CD4-positive, alpha-beta T cell (primary cell): ENCODE measurements around the gene RNF181. TPM values are rescaled to one million over a fixed set of nuclear protein-coding genes. Genes with fewer than 3 reads are reported as not detected.
A peak's percentile ranks its signal among the peaks of the same experiment; 100 is the strongest.
"Not testable (repeated sequence)": the region's sequence is repeated elsewhere in the genome, so short reads cannot be mapped to it uniquely, and the experiment has no call there.

Experiments
- ATAC-seq: fragments of 200-7000 bp; cut with Tn5 transposase; one replicate; pipeline ENCODE4 v1.10.0; 2022; ENCODE audit warnings: mild to moderate bottlenecking; ENCODE audit not compliant: poor library complexity
- CTCF ChIA-PET: fragments of 350-600 bp; sonication (Branson Sonifier 250); formaldehyde crosslinking; loops from one replicate; lab custom pipeline; 2021; ENCODE audit warnings: antibody characterized with exemption, inconsistent platforms; lab: Charles Lee
- POLR2A ChIA-PET: fragments of 350-600 bp; sonication (Branson Sonifier 250); formaldehyde crosslinking; loops from one replicate; lab custom pipeline; 2021; ENCODE audit warnings: antibody characterized with exemption, inconsistent platforms; lab: Charles Lee
- DNase-seq, 14 experiments: peaks; one replicate each; pipeline ENCODE4 v3.0.0-alpha.2; 2013 to 2020; ENCODE audit warnings: mixed read lengths in 2 of 14
- H3K27ac ChIP-seq, 2 donors: one replicate each; pipeline versions ENCODE4 v1.5.1 to v1.7.0; 2013; ENCODE audit warnings: low read length in 2 of 2, low read depth in 1 of 2, mild to moderate bottlenecking in 1 of 2
- H3K27me3 ChIP-seq, 2 experiments: 1 replicate in 1 of 2; 2 replicates in 1 of 2; pipeline versions ENCODE4 v1.6.1 to v1.7.0; 2013; ENCODE audit warnings: low read length in 2 of 2, control low read depth in 1 of 2, mild to moderate bottlenecking in 1 of 2, moderate library complexity in 1 of 2; ENCODE audit not compliant: insufficient read depth in 2 of 2, control insufficient read depth in 1 of 2
- H3K36me3 ChIP-seq: one replicate; pipeline ENCODE4 v1.6.1; 2013; ENCODE audit warnings: low read length, control low read depth; ENCODE audit not compliant: insufficient read depth
- H3K4me1 ChIP-seq: one replicate; pipeline ENCODE4 v1.6.1; 2013; ENCODE audit warnings: low read length, control low read depth; ENCODE audit not compliant: insufficient read depth
- H3K4me3 ChIP-seq: one replicate; pipeline ENCODE4 v1.5.1; 2013; ENCODE audit warnings: mild to moderate bottlenecking, low read length, moderate library complexity
- H3K9me3 ChIP-seq, 2 experiments: 1 replicate in 1 of 2; 2 replicates in 1 of 2; pipeline versions ENCODE4 v1.6.1 to v1.7.0; 2013; ENCODE audit warnings: low read length in 2 of 2, mild to moderate bottlenecking in 2 of 2, control low read depth in 1 of 2, moderate library complexity in 1 of 2; ENCODE audit not compliant: control insufficient read depth in 1 of 2, insufficient read depth in 1 of 2
- H3K27ac Mint-ChIP-seq: one replicate; pipeline ENCODE4 v1.8.0; 2020; ENCODE audit warnings: mixed read lengths
- H3K27me3 Mint-ChIP-seq: one replicate; pipeline ENCODE4 v1.8.0; 2021; ENCODE audit warnings: mixed read lengths
- H3K36me3 Mint-ChIP-seq: one replicate; pipeline ENCODE4 v1.8.0; 2021; ENCODE audit warnings: low read depth, mixed read lengths
- H3K4me1 Mint-ChIP-seq: one replicate; pipeline ENCODE4 v1.8.0; 2021; ENCODE audit warnings: low read depth, mixed read lengths
- H3K4me3 Mint-ChIP-seq: one replicate; pipeline ENCODE4 v1.8.0; 2020; ENCODE audit warnings: mild to moderate bottlenecking, mixed read lengths
- H3K9me3 Mint-ChIP-seq: one replicate; pipeline ENCODE4 v1.8.0; 2020; ENCODE audit warnings: mixed read lengths
- CTCF ChIP-seq: fragments of 200-600 bp; IDR thresholded peaks from one replicate; pipeline ENCODE4 v1.8.0; 2022; ENCODE audit warnings: antibody characterized with exemption, mild to moderate bottlenecking
- intact Hi-C, 2 experiments: fragments of 100-400 bp; cut with DNase I in 1 of 2; cut with micrococcal nuclease in 1 of 2; formaldehyde crosslinking; loops; one replicate each; pipeline versions ENCODE4 v1.15.1 to v1.9.0; 2023 to 2025; cut with DNase I, micrococcal nuclease
- total RNA-seq, 174 experiments: library from RNA in 2 of 174; stranded (reverse) in 2 of 174; gene quantifications; one replicate each; pipeline ENCODE4 v1.2.3 and lab custom pipeline; 2021 to 2026

The RNF181 gene
- total RNA-seq, 2 experiments from 2014 or later: 41.5 to 43.8 TPM

GRCh38 chr2:85615413-85615728, 19.8 kb downstream of the RNF181 start:
- Histone ChIP-seq H3K4me1 (peaks cover 46% of the 10 kb centered on the region), H3K36me3 (peaks cover 15% of the 10 kb centered on the region), H3K9me3 (no peaks in the 10 kb centered on the region), H3K4me3 (no peak overlapping the region), H3K27ac (no peak overlapping the region), H3K27me3 (no peaks in the 10 kb centered on the region)
- Mint-ChIP-seq H3K4me3 (peak overlapping the region; percentile 98), H3K9me3 (no peaks in the 10 kb centered on the region), H3K27me3 (no peaks in the 10 kb centered on the region), H3K36me3 (peaks cover 39% of the 10 kb centered on the region), H3K27ac (peak overlapping the region; percentile 94), H3K4me1 (peaks cover 36% of the 10 kb centered on the region)
- ChIA-PET POLR2A (interaction anchor here (0.8 to 3.0 kb wide), 11 partner anchors 10 to 289 kb away, joined by 3 to 17 read pairs (median 5); partner anchors contain the start of genes ELMOD3, GGCX, MAT2A and RETSAT), CTCF (no interaction called here)
- TF ChIP-seq CTCF: no peak
- no peak for DNase-seq
- intact Hi-C loops: loop anchor here in 1 of 2 experiments (1.0 to 5.0 kb wide), 2 partner anchors 54 to 263 kb away; partner anchors contain the start of genes ELMOD3, GGCX and RETSAT
- no peak for ATAC-seq

GRCh38 chr2:85617723-85618122, 22.2 kb downstream of the RNF181 start:
- H3K27ac ChIP-seq, H3K9me3 Mint-ChIP-seq, H3K9me3 ChIP-seq, DNase-seq, H3K27me3 ChIP-seq, H3K27me3 Mint-ChIP-seq, H3K4me3 ChIP-seq, ATAC-seq: not testable (repeated sequence)
- Mint-ChIP-seq H3K4me3 (peak overlapping the region; percentile 98), H3K36me3 (peaks cover 48% of the 10 kb centered on the region), H3K4me1 (peaks cover 30% of the 10 kb centered on the region), H3K27ac (peak overlapping the region; percentile 94)
- Histone ChIP-seq H3K4me1 (peaks cover 28% of the 10 kb centered on the region), H3K36me3 (peaks cover 39% of the 10 kb centered on the region)
- CTCF ChIA-PET: interaction anchor here (1.2 to 1.5 kb wide), 2 partner anchors 20 to 57 kb away, joined by 3 to 6 read pairs; partner anchors contain the start of gene GGCX
- POLR2A ChIA-PET: interaction anchor here (1.3 kb wide), 1 partner anchor 15 kb away, joined by 5 read pairs; the partner anchor contains the start of gene TMEM150A
- intact Hi-C loops: loop anchor here (2.0 to 5.0 kb wide), 4 partner anchors 15 to 265 kb away; partner anchors contain the start of genes ELMOD3 (in 1 of the 2), RETSAT (in 1 of the 2), RNF181 (in 1 of the 2) and TMEM150A (in 1 of the 2)

GRCh38 chr2:85619617-85620016, 24.1 kb downstream of the RNF181 start:
- H3K4me1 ChIP-seq: peaks cover 28% of the 10 kb centered on the region
- peaks cover 66% of the 10 kb centered on the region for H3K36me3 Mint-ChIP-seq
- no peak for TF ChIP-seq CTCF
- ATAC-seq: no peak
- H3K4me1 Mint-ChIP-seq: peaks cover 30% of the 10 kb centered on the region
- no peaks in the 10 kb centered on the region for H3K27me3 ChIP-seq
- ChIA-PET CTCF (interaction anchor here (2.5 kb wide), 1 partner anchor 18 kb away, joined by 8 read pairs; no protein-coding TSS in a partner anchor), POLR2A (interaction anchor here (1.0 to 1.1 kb wide), 2 partner anchors 18 to 81 kb away, joined by 3 to 4 read pairs; no protein-coding TSS in a partner anchor)
- no peak for DNase-seq
- H3K9me3 ChIP-seq: no peaks in the 10 kb centered on the region
- no peaks in the 10 kb centered on the region for H3K27me3 Mint-ChIP-seq
- peak overlapping the region; percentile 9 for H3K27ac Mint-ChIP-seq
- no peak overlapping the region for H3K27ac ChIP-seq
- H3K4me3 ChIP-seq: no peak overlapping the region
- H3K36me3 ChIP-seq: peaks cover 57% of the 10 kb centered on the region
- no peaks in the 10 kb centered on the region for H3K9me3 Mint-ChIP-seq
- peak overlapping the region; percentile 36 for H3K4me3 Mint-ChIP-seq
- intact Hi-C loops: loop anchor here in 1 of 2 experiments (5.0 kb wide), 1 partner anchor 267 kb away; the partner anchor contains the start of genes ELMOD3 and RETSAT
